ENCODE data around the gene STC2.
A peak's percentile ranks its signal among the peaks of the same experiment; 100 is the strongest.

STC2 gene

DNA sequence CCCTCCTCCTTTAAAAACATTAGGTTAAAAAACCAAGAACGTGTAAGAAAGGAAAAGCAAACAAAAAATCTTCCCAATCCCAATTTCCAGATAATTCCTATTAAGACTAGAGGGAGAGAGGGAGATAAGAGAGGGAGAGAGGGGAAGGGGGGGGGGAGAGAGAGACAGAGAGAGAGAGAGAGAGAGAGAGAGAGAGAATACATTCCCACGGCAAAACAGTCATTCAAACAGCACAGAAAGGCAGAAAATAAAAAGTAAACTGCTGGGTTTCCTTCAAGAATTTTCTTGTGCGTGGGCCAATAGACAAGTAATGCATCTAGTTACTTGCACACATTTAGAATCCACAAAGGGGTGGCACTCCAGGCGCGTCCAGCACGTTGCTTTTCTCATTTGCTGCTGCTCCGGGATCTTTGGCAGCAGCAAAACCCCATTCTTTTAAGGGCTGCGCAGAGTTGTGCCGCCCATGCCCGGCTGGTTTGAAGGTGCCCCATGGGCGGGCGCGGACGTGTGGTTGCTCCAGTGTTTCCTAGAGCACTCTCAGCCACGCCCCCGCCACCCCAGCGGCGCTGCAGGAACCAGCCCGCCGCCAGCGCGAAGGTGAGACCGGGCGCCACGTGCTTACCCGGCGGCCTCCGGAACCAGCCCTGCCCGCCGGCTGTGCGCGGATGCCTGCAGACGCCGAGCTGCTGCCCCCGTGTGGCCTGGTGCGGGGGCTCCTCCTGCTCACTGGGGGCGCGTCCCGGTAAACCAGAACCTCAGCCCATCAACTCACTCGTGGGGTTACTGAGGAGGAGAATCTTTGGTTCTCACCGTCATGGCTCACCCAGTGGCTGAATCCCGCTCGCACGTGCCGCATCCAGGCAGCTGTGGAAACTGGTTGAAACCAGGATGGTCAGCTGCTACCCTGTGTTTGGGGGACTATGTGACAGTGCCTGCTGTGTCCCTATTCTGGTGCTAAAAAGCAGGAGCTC is 44.6 kb downstream of the STC2 start:
- Histone ChIP-seq H3K79me2 (ENCODE audit: insufficient read depth, low read length) (no peaks in the 10 kb centered on the region), H3F3A (ENCODE audit: insufficient read depth, low read length) (no peaks in the 10 kb centered on the region), H3K9me2 (ENCODE audit: low read depth, low read length) (no peaks in the 10 kb centered on the region), H3K4me3 (ENCODE audit: low read depth, low read length, poor library complexity, severe bottlenecking) (no peak overlapping the region), H3K9ac (ENCODE audit: low read length) (no peak overlapping the region), H3K4me2 (ENCODE audit: low read length) (no peak overlapping the region), H3K27ac (ENCODE audit: low read depth, low read length, poor library complexity, severe bottlenecking) (no peak overlapping the region), H4K20me1 (ENCODE audit: insufficient read depth, low read length) (no peaks in the 10 kb centered on the region), H2AFZ (ENCODE audit: low read length) (no peak overlapping the region), H3K36me3 (ENCODE audit: insufficient read depth, low read length) (no peaks in the 10 kb centered on the region), H3K27me3 (ENCODE audit: insufficient read depth, low read length) (no peaks in the 10 kb centered on the region), H3K9me3 (ENCODE audit: low read length) (no peaks in the 10 kb centered on the region), H3K4me1 (ENCODE audit: insufficient read depth, low read length, severe bottlenecking) (no peaks in the 10 kb centered on the region)
- TF ChIP-seq EZH2 (IDR thresholded peaks at IDR 0.05; ENCODE audit: borderline replicate concordance, low read length), result no peak
- TF ChIP-seq, protein P1, sequence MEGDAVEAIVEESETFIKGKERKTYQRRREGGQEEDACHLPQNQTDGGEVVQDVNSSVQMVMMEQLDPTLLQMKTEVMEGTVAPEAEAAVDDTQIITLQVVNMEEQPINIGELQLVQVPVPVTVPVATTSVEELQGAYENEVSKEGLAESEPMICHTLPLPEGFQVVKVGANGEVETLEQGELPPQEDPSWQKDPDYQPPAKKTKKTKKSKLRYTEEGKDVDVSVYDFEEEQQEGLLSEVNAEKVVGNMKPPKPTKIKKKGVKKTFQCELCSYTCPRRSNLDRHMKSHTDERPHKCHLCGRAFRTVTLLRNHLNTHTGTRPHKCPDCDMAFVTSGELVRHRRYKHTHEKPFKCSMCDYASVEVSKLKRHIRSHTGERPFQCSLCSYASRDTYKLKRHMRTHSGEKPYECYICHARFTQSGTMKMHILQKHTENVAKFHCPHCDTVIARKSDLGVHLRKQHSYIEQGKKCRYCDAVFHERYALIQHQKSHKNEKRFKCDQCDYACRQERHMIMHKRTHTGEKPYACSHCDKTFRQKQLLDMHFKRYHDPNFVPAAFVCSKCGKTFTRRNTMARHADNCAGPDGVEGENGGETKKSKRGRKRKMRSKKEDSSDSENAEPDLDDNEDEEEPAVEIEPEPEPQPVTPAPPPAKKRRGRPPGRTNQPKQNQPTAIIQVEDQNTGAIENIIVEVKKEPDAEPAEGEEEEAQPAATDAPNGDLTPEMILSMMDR (IDR thresholded peaks at IDR 0.05; ENCODE audit: low read length), result peak; percentile 42

DNA sequence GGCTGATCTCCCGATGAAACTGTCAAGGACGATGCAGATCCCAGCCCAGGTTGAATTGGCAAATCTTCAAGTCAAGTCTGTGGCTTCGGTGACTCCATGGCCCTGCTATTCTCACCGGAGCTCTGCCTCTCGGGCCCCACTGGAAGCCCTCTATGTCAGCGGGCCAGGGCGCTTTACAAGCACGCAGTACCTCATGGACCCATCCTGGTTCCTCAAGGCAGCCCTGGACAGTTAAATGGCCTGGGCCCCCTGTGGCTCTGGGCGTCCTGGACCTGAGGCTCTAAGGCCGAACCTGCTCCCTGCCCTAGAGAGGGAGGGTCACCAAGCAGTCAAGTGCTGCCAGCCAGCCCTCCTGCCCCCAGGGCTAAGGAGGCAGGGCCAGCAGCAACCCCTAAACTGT is 45.3 kb downstream of the STC2 start:
- TF ChIP-seq, protein P1 (IDR thresholded peaks at IDR 0.05; ENCODE audit: low read length), result no peak
- no peak for TF ChIP-seq EZH2 (IDR thresholded peaks at IDR 0.05; ENCODE audit: borderline replicate concordance, low read length)
- H3K4me3 ChIP-seq (ENCODE audit: low read depth, low read length, poor library complexity, severe bottlenecking), result no peak overlapping the region
- H3K27ac ChIP-seq (ENCODE audit: low read depth, low read length, poor library complexity, severe bottlenecking), result no peak overlapping the region
- H3K9me3 ChIP-seq (ENCODE audit: low read length), result no peaks in the 10 kb centered on the region
- no peaks in the 10 kb centered on the region for H3K79me2 ChIP-seq (ENCODE audit: insufficient read depth, low read length)
- no peak overlapping the region for H3K4me2 ChIP-seq (ENCODE audit: low read length)
- H3K4me1 ChIP-seq (ENCODE audit: insufficient read depth, low read length, severe bottlenecking), result no peaks in the 10 kb centered on the region
- no peak overlapping the region for H3K9ac ChIP-seq (ENCODE audit: low read length)
- H3K9me2 ChIP-seq (ENCODE audit: low read depth, low read length), result no peaks in the 10 kb centered on the region
- H4K20me1 ChIP-seq (ENCODE audit: insufficient read depth, low read length), result no peaks in the 10 kb centered on the region
- no peaks in the 10 kb centered on the region for H3K27me3 ChIP-seq (ENCODE audit: insufficient read depth, low read length)
- H2AFZ ChIP-seq (ENCODE audit: low read length), result no peak overlapping the region
- no peaks in the 10 kb centered on the region for H3K36me3 ChIP-seq (ENCODE audit: insufficient read depth, low read length)
- H3F3A ChIP-seq (ENCODE audit: insufficient read depth, low read length), result no peaks in the 10 kb centered on the region

DNA sequence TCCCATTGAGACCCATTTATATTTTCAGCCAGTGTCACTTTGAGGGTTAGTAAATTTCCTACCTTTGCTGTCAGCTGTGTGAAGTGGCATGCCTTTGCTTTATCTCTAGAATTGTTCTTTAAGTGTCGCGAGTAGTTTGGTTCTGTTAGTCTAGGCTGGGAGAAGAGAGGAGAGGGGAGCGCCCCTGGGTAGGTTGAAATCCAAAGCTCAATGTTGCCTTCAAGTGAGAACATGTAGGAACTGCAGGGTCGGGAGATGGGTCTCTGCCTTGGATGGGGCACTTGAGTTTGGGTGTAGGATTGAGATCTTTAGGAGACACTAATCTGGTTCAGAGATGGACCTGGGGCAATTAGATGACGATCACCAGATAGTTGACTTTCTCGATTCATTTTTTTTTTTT is 46.3 kb downstream of the STC2 start:
- Histone ChIP-seq H3K9ac (ENCODE audit: low read length) (no peak overlapping the region), H3K9me3 (ENCODE audit: low read length) (no peaks in the 10 kb centered on the region), H3K4me3 (ENCODE audit: low read depth, low read length, poor library complexity, severe bottlenecking) (no peak overlapping the region), H3K9me2 (ENCODE audit: low read depth, low read length) (no peaks in the 10 kb centered on the region), H4K20me1 (ENCODE audit: insufficient read depth, low read length) (no peaks in the 10 kb centered on the region), H3K36me3 (ENCODE audit: insufficient read depth, low read length) (no peaks in the 10 kb centered on the region), H3K4me1 (ENCODE audit: insufficient read depth, low read length, severe bottlenecking) (no peaks in the 10 kb centered on the region), H3K27ac (ENCODE audit: low read depth, low read length, poor library complexity, severe bottlenecking) (no peak overlapping the region), H2AFZ (ENCODE audit: low read length) (no peak overlapping the region), H3K27me3 (ENCODE audit: insufficient read depth, low read length) (no peaks in the 10 kb centered on the region), H3K4me2 (ENCODE audit: low read length) (no peak overlapping the region), H3F3A (ENCODE audit: insufficient read depth, low read length) (no peaks in the 10 kb centered on the region), H3K79me2 (ENCODE audit: insufficient read depth, low read length) (no peaks in the 10 kb centered on the region)
- TF ChIP-seq, protein P1 (IDR thresholded peaks at IDR 0.05; ENCODE audit: low read length), result peak; percentile 19; the same call in 1 of the 2 replicates
- TF ChIP-seq EZH2 (IDR thresholded peaks at IDR 0.05; ENCODE audit: borderline replicate concordance, low read length), result no peak
